ENCODE results near the gene ANXA2.

DNA sequence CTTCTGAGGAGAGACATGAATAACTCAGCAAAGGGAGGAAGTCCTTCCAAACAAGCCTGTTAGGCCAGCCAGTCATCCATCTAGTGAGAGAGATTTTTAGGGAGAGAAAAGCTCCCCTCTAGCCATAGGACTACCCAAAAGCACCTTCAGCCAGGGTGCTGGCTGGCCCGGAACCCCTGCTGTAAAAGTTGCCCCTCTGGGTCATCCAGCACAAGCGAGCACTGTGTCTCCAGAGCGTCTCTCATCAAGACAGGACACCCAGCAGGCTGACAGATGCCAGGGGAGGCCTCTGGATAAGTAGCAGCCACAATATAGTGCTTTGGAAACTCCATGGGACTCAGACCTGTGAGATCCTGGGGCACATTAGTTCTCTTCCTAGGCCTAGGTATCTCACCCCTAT is 24.5 kb downstream of the ANXA2 start:
- TF ChIP-seq, protein P1, sequence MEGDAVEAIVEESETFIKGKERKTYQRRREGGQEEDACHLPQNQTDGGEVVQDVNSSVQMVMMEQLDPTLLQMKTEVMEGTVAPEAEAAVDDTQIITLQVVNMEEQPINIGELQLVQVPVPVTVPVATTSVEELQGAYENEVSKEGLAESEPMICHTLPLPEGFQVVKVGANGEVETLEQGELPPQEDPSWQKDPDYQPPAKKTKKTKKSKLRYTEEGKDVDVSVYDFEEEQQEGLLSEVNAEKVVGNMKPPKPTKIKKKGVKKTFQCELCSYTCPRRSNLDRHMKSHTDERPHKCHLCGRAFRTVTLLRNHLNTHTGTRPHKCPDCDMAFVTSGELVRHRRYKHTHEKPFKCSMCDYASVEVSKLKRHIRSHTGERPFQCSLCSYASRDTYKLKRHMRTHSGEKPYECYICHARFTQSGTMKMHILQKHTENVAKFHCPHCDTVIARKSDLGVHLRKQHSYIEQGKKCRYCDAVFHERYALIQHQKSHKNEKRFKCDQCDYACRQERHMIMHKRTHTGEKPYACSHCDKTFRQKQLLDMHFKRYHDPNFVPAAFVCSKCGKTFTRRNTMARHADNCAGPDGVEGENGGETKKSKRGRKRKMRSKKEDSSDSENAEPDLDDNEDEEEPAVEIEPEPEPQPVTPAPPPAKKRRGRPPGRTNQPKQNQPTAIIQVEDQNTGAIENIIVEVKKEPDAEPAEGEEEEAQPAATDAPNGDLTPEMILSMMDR (conservative IDR thresholded peaks at IDR 0.05; ENCODE audit: low read length): no peak
- TF ChIP-seq EZH2phosphoT487 (IDR thresholded peaks at IDR 0.05; ENCODE audit: borderline replicate concordance, low read depth, low read length): no peak
